Hematopoietic multipotent progenitor cell treated with erythropoietin and hydrocortisone succinate and interleukin-3 and kit ligand, for 17 days (in vitro differentiated cells): ENCODE measurements around the gene TMEM240.
A peak's percentile ranks its signal among the peaks of the same experiment; 100 is the strongest.

Experiments used
- DNase-seq: peaks from one replicate; pipeline ENCODE4 v3.0.0-alpha.2; 2015; ENCODE audit warnings: low spot score

TMEM240 gene

DNA sequence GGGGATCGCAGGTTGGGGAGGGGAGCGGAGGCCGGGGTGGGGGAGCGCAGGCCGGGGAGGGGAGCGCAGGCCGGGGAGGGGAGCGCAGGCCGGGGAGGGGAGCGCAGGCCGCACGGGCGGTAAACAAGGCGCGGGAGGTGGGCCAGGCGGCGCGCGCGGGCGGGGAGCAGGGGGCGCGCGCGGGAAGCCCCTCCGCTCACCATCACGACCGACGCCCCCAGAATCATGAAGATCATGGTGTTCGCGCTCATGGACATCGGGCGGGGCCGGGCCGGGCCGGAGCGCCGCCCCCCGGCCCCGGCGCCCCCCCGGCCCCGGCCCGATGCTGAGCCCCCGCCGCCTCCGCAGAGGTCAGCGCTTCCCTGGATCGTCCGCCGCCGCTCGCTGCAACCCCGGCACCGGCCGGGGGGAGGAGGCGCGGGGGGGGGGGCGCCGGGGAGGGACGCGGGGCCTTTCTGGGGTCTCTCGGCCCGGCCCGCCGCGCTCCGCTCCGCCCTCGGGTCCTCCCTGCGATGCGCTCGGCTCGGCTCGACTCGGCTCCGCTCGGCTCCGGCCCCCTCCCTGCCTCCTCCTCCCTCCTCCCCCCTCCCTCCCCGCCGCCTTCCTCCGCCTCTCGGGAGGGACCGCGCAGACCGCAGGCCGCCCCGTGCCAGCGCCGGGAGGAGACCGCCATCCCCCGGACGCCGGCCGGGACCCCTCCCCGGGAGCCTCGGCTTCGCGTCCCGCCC is at the start of gene TMEM240:
TSS of gene TMEM240 (minus strand) at position 535 of the 728 bp plus-strand sequence. CDS start at position 257, 278 bp downstream.
- no peak for DNase-seq

DNA sequence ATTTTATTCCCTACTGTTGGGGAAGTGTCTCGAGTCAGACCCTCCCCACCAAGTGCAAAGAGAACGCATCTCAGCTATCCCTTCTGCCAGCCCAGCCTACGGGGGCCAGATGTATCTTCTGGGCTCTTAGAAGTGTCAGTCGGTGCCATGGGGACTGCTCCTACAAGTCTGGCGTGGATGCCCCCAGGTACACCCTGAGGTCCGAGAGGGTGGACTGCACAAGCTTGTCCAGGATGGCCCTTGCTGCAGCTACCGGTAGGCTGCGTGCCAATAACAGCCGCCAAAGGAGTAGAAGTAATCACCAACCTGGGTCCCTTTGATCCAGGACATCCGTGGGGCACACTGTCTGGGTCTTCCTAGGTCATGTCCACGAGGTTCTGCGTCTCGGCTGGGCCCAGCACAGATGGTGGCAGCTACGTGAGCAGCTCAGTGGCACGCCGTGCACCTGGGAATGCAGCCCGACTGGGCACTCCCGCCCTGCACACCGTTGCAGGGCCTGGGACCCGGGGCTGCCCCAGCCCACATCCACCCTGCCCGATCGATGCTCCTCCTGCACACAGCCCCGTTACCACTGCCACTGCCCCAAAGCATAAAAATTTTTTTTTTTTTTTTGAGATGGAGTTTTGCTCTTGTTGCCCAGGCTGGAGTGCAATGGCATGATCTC is 43.1 kb upstream of the TMEM240 start:
- DNase-seq = no peak

DNA sequence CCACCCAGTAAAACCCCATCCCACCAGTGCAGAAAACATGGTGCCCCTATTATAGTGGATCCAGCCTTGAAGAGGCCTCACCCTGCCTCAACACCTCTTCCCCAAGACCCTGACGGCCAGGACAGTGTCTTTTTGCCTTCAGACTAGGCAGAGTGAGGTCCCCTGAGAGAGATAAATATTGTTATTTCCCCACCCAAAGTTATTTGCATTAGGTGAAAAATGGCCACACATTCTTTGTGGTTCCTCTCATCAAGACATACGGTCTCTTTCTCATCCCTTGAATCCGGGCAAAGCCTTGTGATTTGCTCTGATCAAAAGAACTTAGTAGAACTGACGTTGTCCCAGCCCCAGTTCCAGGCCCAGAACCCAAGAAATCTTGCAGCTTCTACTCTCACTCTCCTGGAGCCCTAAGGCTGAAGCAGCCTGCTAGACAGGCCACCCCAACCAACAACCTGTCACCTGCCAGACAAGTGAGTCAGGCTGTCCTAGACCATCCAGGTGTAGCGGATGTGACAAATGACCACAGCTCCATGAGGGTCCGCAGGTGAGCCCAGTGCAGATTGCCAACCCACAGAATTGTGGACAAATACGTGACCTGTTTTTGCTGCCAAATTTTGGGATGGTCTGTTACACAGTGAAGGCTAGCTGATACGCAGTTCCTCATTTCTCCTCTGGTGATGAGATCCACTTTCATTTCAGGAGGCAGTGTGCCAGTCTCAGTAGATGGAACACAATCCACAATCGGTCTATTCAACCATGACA is 42.3 kb upstream of the TMEM240 start:
- no peak for DNase-seq

DNA sequence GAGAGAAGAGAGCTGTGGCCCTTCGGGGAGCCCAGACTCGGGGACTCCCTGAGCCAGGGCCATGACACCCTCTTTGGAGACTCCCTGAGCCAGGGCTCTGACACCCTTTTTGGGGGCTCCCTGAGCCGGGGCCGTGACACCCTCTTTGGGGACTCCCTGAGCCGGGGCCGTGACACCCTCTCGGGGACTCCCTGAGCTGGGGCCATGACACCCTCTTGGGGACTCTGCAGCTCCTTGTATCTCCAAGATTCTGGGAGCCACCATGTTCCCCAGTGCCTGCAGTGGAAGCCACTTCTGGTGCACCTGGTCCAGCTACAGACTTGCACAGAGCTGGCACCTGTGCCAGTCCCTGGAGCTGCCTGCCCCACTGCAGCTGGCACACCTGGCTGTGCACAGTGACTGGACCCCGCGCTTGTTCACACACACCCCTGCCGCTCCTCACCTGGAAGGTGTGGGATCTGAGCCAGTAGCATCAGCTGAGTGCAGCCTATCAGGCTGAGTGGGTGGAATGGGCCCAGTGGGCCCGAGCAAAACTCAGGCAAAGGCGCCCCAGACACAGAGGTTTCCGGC is 38.0 kb upstream of the TMEM240 start:
- no peak for DNase-seq

DNA sequence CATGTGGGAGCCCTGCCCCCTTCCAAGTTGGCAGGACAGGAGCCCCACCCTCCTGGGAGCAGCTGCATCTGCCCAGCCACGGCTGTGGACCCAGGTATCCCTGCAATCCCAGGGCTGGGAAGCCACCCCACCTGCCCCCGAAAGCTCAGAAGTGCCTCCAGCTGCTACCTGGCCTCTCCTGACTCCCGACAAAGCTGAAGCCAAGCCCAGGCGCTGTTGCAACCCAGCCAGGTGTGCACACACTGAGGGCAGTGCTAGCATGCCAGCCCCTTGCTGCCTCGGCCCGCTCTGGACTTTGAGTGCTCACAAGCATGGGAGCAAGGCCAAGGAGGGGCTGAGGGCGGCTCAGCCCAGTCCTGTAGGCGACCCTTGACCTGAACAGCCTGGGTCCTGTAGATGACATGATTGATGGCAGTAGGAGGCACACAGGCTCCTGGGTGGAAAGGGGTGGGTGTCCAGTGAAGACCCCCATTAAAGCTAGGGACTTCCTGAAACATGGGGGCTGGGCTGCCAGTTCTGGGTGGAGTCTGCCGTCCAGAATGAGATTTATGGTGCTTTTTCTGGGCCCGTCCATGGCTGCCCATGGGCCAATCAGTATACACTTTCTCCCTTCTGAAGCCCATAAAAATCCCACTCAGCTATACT is 37.1 kb upstream of the TMEM240 start:
- DNase-seq = no peak

DNA sequence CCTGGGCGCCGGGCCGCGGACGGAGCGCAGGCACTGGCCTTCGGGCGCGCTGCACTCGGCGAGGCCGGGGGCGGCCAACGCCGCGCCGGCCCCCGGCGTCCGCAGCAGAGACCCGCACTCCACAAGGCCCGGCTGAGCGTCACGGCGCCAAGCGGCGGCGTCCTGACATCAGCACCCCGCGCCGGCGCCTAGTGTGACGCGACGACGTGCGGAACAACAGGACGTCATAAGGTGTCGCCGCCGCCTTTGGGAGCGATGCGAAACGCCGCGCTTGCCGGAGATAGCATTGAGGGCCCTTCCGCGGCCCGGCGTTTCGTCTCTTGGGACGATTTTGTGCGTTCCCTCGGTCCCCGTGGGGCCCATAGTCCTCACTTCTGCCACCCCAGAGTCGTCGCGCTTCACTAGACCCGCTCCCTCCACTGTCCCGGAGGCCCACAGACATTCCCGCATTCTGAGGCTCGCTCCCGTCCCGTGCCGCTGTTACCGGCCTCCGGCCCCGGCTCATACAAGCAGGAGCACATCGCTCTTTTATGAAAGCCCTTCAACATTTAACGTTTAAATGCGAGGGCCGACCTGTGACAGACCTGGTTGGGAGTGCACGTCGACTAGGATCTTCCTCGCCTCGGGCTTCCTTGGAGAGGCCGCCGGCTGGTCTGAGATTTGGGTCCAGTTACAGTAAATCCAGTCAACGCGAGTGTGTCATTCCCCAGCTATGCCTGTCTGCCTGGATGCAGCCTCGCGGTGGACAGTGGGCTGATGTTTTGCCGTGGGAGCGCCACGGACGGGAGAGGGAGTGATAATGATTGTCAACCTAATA is 34.5 kb upstream of the TMEM240 start, which contains the start of gene SSU72:
TSS of gene SSU72 (minus strand) at position 143 of the 817 bp plus-strand sequence. CDS start 306 bp downstream, outside the sequence.
- peak; percentile 95 for DNase-seq

DNA sequence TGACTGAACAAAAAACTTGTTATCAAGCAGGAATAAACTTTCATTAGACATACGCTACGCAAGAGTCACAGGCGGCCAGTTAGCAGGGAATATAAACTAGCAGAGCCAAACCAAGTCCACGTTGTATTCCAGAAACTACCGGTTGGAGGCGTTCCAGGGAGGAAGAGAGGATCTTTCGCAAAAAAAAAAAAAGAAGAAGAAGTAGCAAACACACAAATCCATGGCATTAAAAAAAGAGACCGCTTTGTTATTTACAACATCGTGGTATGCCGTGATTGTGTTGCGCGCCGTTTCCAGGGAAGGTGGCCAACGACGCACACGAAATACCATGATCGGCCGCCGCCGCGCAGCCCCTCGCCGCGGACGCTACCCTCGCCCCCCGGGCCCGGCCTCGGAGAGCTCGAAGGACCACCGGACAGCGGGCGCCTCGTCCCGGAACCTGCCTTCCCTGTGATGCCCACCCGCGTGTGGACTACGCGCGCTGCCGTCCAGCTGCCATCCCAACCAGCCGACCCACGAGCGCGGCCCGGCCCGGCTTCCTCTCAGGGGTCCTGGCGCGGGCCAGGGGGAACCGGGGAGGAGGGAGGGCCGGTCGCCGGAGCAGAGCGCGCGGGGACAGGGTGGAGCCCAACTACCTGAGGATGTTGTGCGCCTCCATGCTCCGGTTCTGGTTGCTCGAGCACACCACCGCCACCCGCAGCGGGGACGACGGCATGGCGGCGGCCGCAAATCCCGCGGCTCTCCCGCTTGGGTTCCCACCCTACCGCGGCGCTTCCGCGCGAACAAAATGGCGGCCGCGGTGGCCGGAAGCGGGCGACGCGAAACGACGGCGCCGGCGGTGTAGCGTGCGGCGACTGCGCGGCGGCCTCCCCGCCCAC is 33.7 kb upstream of the TMEM240 start:
- peak; percentile 75 for DNase-seq

DNA sequence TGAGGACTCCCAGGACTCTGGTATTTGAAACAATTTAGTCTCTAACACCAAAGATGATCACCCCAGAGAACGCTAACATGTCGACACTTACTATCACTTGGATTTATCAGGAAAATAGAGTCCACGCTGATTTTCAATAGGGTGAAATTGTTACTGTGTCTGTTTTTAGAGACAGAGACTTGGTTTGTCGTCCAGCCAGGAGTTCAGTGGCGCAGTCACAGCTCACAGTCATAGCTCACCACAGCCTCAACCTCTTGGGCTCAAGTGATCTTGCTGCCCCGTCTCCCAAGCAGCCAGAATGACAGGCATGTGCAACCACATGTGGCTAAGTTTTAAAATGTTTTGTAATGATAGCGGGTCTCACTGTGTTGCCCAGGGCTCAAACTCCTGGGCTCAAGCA is 28.9 kb upstream of the TMEM240 start:
- DNase-seq = no peak

DNA sequence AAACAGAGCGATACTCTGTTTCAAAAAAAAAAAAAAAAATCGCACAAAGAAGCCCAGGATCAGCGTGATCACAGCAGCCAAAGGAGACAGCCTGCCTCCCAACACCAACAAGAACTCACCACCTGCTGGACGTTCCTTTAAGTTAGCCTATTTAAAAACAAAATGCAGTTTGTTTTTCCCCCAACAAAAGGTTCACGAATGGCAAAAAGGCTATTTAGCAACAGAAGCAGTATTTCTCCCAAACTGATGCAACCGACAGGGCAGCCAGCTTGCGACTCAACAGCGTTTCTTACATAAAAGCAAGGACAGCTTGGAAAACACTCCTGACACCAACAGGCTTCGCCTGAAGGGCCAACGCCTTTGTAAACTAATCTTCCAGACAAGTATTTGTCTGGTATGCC is 27.5 kb upstream of the TMEM240 start:
- DNase-seq = no peak

DNA sequence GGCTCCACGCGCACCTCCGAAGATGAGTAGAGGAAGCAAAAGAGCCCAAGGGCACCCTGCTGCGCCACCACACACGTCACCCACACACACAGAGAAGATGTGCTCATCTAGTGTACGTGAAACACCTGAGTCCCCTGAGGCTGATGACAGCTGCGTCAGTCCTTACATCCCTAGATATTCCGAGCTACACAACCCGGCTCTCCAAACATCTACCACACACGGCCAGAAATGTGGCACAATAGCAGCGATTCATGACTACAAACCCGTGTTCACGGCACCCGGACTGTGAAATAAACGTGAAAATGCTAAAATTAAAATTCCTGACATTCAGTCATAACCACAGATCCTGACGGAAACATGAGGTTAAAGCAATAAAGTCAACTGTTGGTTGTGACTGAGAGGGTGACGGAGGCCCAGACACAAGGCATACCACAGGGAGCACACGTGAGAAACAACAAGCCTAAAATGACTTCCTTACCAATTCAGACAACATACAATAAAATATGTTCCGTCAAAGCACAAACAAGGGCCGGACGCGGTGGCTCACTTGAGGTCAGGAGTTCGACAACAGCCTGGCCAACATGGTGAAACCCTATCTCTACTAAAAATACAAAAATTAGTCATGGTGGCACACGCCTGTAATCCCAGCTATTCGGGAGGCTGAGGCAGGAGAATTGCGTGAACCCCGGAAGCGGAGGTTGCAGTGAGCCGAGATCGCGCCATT is 26.9 kb upstream of the TMEM240 start:
- no peak for DNase-seq

DNA sequence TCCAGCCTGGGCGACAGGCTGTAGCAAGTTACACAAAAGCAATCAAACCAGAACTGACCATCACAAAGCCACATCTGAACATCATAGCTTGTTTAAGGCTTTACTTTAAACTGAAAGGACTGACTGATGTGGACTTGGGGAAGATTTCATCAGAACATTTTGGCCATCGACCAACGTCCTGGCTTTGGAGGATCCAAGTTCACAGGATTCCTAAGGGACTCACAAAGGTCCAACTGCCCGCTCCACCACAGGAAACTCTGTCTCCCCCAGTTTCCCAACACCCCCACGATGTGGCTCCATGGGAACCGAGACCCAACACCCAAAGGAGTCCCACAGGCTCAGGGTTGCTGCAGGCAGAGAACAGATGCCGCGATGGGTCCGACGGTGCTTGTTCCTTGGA is 24.9 kb upstream of the TMEM240 start:
- DNase-seq = no peak

DNA sequence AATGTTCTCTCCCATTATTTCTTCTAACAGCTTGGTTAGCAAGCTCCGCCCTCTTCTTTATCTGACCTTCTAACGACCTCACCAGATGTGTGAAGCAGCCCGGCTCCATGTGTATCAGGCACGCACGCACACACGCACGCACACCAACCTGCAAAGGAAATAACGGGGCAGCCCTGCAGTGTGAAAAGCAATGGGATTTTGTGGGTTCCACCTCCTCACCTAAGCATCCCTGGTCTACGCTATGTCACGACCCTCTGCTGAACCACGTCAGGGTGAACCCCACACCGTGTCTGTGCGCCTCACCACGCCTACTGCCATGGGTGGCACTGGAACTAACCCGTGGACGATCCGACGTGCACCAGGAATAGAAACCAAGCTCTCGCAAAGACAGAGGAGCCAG is 23.8 kb upstream of the TMEM240 start:
- DNase-seq = no peak

DNA sequence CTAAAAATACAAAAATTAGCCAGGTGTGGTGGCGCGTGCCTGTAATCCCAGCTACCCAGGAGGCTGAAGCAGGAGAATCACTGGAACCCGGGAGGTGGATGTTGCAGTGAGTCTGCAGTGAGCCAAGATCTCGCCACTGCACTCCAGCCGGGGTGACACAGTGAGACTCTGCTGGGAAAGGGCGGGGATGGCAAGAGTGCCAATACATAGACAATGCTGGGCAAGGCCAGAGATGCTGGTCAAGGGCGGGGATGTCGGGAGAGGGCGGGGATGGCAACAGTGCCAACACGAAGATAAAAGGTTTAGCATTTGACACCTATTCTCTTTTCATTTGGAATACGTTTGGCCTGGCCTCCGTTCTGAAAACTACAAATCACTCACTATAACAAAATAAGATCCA is 23.3 kb upstream of the TMEM240 start:
- DNase-seq = no peak

DNA sequence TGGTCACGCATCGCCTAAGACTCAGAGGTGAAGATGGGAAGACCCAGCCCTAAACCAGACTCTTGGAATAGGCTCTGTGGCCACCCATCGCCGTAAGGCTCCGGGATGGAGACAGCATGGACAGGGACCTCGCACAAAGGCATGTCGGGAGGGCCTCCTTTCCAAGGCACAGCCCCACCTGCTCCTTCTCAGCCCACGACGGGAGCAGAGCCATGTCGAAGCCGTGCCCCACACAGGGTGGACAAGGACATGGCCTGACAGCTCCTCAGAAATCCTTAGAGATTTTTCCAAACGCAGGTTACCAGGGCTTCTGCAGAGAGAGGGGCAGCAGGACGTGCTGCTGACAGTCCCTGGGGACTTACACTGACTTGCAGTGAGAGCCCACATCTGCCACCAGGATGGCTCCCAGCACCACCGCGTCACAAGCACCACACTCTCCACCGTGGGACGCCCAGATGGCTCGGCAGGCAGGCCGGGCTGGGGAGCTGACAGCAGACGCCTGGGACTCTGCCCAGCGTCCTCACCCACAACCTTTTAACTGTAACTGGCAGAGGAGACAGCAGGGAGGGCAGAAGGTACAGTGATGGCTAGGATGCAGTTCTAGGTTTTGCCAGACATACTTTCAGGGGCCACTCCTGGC is 22.3 kb upstream of the TMEM240 start:
- DNase-seq = no peak

DNA sequence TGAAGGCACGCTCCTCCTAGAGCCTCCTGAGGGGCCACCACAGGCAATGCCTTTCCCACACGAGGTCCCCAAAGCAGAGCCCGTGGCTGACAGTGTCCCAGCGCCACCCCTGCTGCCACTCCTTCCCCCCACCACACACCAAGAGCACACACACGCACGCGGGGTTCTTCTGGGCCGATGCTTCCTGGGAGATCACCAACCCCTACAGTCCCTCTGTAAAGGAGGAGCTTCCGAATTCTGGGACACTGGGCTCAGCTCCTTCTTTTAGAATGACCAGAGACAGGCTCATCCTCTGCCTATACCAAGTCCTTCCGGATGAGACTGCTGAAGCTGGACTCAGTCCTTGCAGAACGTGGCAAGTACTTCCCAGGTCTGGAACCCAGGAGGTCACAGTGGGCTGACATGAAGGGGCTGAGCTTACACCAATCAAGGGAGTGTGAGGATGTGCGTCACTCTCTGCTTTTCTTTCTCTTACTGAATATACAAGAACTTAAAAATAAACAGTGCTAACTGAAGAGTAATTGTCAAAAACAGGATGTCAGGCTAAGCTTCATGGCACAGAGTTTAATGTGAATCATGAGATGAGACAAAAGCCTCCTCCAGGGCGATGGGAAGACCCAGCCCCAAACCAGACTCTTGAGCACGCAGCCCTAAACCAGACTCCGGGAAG is 21.5 kb upstream of the TMEM240 start:
- DNase-seq = no peak

DNA sequence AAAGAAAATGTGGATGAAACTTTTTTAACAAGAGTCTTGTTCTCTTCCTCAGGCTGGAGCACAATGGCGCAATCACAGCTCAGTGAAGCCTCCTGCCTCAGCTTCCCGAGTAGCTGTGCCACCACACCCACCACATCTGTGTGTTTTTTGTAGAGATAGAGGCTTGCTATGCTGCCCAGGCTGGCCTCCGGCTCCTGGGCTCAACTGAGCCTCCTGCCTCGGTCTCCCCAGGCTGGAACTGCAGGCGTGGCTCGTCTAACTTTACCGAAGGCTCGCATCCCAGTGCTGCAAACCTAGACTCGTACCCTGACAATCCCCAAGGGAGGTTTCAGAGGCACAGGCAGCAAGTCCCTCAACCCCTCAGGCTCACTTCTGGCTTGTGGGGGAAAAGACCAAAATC is 19.8 kb upstream of the TMEM240 start:
- DNase-seq = no peak

DNA sequence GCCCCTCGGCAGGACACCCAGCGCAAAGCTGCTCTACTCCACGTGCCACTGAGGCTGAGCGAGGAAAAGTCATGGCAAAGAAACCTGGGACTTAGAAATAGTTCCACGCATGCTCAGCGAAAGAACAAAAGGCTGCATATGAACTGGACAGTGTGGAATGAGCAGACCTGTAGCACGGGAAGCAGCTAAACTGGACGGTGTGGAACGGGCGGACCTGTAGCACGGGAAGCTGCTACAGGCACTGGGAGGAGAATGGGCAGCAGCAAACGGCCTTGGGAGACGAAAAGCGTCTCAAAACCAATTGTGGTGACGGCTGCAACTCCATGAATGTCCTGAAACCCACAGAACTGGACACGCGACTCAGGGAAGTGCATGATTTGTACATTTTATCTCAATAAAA is 18.6 kb upstream of the TMEM240 start:
- no peak for DNase-seq

DNA sequence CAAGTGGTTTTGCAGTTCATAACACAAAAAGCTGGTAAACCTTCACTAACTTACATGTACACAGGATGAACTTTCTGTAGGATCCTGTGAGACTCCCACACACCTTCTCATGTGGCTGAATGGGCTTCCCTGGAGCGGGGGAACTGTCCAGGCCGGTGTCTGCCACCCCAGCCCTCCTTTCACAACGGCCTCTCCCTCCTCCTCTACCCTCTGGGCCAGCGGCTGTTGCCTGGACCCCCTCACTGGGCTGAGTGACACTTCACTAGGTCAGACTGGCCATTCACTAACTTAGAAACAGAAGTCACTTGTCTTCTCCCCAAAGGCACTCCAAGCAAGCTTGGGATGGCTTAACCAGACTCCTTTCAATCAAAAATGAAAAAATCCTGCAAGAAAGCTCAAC is 18.2 kb upstream of the TMEM240 start:
- no peak for DNase-seq
